ENCODE results near the gene MTCL1.

DNA sequence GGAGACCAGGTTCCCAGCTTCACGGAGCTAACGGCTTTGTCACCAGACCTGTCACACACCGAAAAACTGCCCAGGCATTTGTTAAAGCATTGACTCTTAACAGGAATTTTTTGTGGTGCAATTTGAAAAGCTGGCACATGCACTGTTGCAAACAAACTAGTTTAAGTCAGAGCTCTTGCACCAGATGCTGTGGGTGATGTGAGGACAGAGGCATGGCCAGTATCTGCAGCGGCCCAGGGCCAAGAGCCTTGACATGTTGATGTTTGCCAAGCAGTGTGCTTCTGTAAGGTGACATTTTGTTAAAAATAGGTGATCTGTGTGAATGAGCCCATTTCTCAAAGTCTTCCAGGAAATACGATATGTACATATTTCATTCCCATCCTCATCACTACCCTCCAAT, 142.5 kb downstream of the MTCL1 start:
- TF ChIP-seq, protein P1, sequence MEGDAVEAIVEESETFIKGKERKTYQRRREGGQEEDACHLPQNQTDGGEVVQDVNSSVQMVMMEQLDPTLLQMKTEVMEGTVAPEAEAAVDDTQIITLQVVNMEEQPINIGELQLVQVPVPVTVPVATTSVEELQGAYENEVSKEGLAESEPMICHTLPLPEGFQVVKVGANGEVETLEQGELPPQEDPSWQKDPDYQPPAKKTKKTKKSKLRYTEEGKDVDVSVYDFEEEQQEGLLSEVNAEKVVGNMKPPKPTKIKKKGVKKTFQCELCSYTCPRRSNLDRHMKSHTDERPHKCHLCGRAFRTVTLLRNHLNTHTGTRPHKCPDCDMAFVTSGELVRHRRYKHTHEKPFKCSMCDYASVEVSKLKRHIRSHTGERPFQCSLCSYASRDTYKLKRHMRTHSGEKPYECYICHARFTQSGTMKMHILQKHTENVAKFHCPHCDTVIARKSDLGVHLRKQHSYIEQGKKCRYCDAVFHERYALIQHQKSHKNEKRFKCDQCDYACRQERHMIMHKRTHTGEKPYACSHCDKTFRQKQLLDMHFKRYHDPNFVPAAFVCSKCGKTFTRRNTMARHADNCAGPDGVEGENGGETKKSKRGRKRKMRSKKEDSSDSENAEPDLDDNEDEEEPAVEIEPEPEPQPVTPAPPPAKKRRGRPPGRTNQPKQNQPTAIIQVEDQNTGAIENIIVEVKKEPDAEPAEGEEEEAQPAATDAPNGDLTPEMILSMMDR (IDR thresholded peaks at IDR 0.05): no peak
- no peak for TF ChIP-seq POLR2A (IDR thresholded peaks at IDR 0.05)
- TF ChIP-seq EP300 (IDR thresholded peaks at IDR 0.05): no peak

Measured in ovary (tissue), 3 donors.